Measurements from ENCODE around the gene IDUA.
"Not testable (repeated sequence)": the region's sequence is repeated elsewhere in the genome, so short reads cannot be mapped to it uniquely, and the experiment has no call there.

IDUA gene

GRCh38 chr4:996997-997374, 10.1 kb downstream of the IDUA start:
- Histone ChIP-seq H3K4me1 (ENCODE audit: low read length) (peaks cover 13% of the 10 kb centered on the region), H3K79me2 (ENCODE audit: low read length) (no peaks in the 10 kb centered on the region), H3K36me3 (replicated peaks; ENCODE audit: low read depth, low read length) (no peaks in the 10 kb centered on the region), H3K9ac (ENCODE audit: low read length) (no peak overlapping the region), H3K27ac (ENCODE audit: low read length) (no peak overlapping the region), H3K4me3 (ENCODE audit: low read length) (no peak overlapping the region), H4K20me1 (ENCODE audit: insufficient read depth, low read length) (no peaks in the 10 kb centered on the region), H3K4me2 (ENCODE audit: low read length) (peak overlapping the region; percentile 14; the same call in 1 of the 2 replicates), H3K9me3 (ENCODE audit: insufficient read depth, low read length) (no peaks in the 10 kb centered on the region), H2AFZ (ENCODE audit: low read depth, low read length) (no peak overlapping the region), H3K27me3 (ENCODE audit: low read depth, low read length) (peaks cover 24% of the 10 kb centered on the region)
- no peak for TF ChIP-seq CTCF (IDR thresholded peaks at IDR 0.05; ENCODE audit: low read depth, low read length)
- TF ChIP-seq EZH2phosphoT487 (IDR thresholded peaks at IDR 0.05; ENCODE audit: low read depth): no peak

DNA sequence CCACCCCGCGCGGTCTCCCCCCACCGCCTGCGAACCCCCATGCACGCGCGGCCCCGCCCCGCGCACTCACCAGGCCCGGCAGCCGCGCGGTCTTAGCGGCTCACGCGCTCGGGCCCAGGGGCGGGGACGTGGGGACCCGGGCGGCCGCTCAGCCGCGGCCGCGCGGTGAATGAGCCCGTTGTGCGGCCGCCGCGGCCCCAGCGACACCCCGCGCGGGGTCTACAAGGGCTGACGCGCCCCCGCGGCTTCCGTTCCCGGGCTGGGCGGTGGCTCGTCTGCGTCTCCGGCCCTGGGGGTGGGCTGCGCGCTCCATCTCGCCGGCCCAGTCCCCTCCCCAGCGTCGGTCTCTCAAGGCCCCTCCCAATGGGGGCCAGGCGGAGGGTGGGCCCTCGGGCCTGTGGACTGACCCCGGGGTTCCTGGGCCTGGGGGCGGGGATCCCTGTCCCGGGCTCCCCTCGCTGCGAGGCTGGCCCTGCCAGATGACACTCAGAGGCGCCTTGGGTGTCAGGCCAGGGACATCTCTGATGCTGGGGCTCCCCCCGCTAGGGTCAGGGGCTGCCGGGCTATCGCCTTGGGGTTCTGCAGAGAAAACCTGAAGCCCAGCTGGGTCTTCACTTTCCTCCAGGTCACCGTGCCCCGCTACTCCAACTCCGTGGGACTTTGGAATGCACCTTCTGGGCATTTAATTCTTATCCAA, 10.7 kb downstream of the IDUA start:
- TF ChIP-seq CTCF (IDR thresholded peaks at IDR 0.05; ENCODE audit: low read depth, low read length) (no peak), EZH2phosphoT487 (IDR thresholded peaks at IDR 0.05; ENCODE audit: low read depth) (no peak)
- H3K27me3 ChIP-seq (ENCODE audit: low read depth, low read length): peaks cover 24% of the 10 kb centered on the region
- H3K9ac ChIP-seq (ENCODE audit: low read length): no peak overlapping the region
- H3K36me3 ChIP-seq (replicated peaks; ENCODE audit: low read depth, low read length): no peaks in the 10 kb centered on the region
- H3K4me1 ChIP-seq (ENCODE audit: low read length): peaks cover 8% of the 10 kb centered on the region
- no peak overlapping the region for H3K27ac ChIP-seq (ENCODE audit: low read length)
- peak overlapping the region; percentile 46 for H3K4me3 ChIP-seq (ENCODE audit: low read length)
- peak overlapping the region; percentile 58 for H3K4me2 ChIP-seq (ENCODE audit: low read length)
- no peak overlapping the region for H2AFZ ChIP-seq (ENCODE audit: low read depth, low read length)
- H3K9me3 ChIP-seq (ENCODE audit: insufficient read depth, low read length): no peaks in the 10 kb centered on the region
- H4K20me1 ChIP-seq (ENCODE audit: insufficient read depth, low read length): no peaks in the 10 kb centered on the region
- no peaks in the 10 kb centered on the region for H3K79me2 ChIP-seq (ENCODE audit: low read length)

- TF ChIP-seq EZH2phosphoT487 (IDR thresholded peaks at IDR 0.05; ENCODE audit: low read depth): no peak
- TF ChIP-seq CTCF (IDR thresholded peaks at IDR 0.05; ENCODE audit: low read depth, low read length): no peak
- no peaks in the 10 kb centered on the region for H4K20me1 ChIP-seq (ENCODE audit: insufficient read depth, low read length)
- H3K4me2 ChIP-seq (ENCODE audit: low read length): peak overlapping the region; percentile 58; the same call in 1 of the 2 replicates
- H3K79me2 ChIP-seq (ENCODE audit: low read length): no peaks in the 10 kb centered on the region
- H3K27ac ChIP-seq (ENCODE audit: low read length): no peak overlapping the region
- no peaks in the 10 kb centered on the region for H3K9me3 ChIP-seq (ENCODE audit: insufficient read depth, low read length)
- no peak overlapping the region for H3K9ac ChIP-seq (ENCODE audit: low read length)
- H2AFZ ChIP-seq (ENCODE audit: low read depth, low read length): no peak overlapping the region
- peaks cover 1% of the 10 kb centered on the region for H3K4me1 ChIP-seq (ENCODE audit: low read length)
- no peaks in the 10 kb centered on the region for H3K36me3 ChIP-seq (replicated peaks; ENCODE audit: low read depth, low read length)
- H3K27me3 ChIP-seq (ENCODE audit: low read depth, low read length): peaks cover 24% of the 10 kb centered on the region
- H3K4me3 ChIP-seq (ENCODE audit: low read length): no peak overlapping the region
Measured at GRCh38 chr4:998096-998691, 11.3 kb downstream of the IDUA start.

GRCh38 chr4:999240-999863, 12.5 kb downstream of the IDUA start:
- not testable (repeated sequence) for H3K4me3 ChIP-seq (ENCODE audit: low read length); H3K27ac ChIP-seq (ENCODE audit: low read length); H3K9ac ChIP-seq (ENCODE audit: low read length); H3K79me2 ChIP-seq (ENCODE audit: low read length); H3K36me3 ChIP-seq (replicated peaks; ENCODE audit: low read depth, low read length); H3K9me3 ChIP-seq (ENCODE audit: insufficient read depth, low read length); H2AFZ ChIP-seq (ENCODE audit: low read depth, low read length); H3K4me2 ChIP-seq (ENCODE audit: low read length); H4K20me1 ChIP-seq (ENCODE audit: insufficient read depth, low read length); H3K4me1 ChIP-seq (ENCODE audit: low read length)
- H3K27me3 ChIP-seq (ENCODE audit: low read depth, low read length): peaks cover 24% of the 10 kb centered on the region

Measured in OCI-LY3 (cell line).